Karpas-422 (cell line): ENCODE data around the gene HDAC10. TPM values are rescaled to one million over a fixed set of nuclear protein-coding genes. Genes with fewer than 3 reads are reported as not detected.

Source experiments
- DNase-seq: peaks from one replicate; pipeline ENCODE4 v3.0.0-alpha.2; 2015
- H2AFZ ChIP-seq: fragments of 200-600 bp; sonication (generic); 2 replicates; pipeline ENCODE4 v1.6.1; 2014; ENCODE audit warnings: antibody characterized with exemption, low read length, mixed read lengths
- H3K27ac ChIP-seq: fragments of 200-600 bp; sonication (generic); 2 replicates; pipeline ENCODE4 v1.5.1; 2014; ENCODE audit warnings: mild to moderate bottlenecking, low read length, moderate library complexity
- H3K27me3 ChIP-seq: fragments of 200-600 bp; sonication (generic); 2 replicates; pipeline ENCODE4 v1.6.1; 2014; ENCODE audit warnings: low read length, mixed read lengths
- H3K36me3 ChIP-seq: fragments of 200-600 bp; sonication (generic); 2 replicates; pipeline ENCODE4 v1.6.1; 2014; ENCODE audit warnings: low read length, mixed read lengths; ENCODE audit not compliant: insufficient read depth
- H3K4me1 ChIP-seq: fragments of 200-600 bp; sonication (generic); 2 replicates; pipeline ENCODE4 v1.6.1; 2014; ENCODE audit warnings: mild to moderate bottlenecking, low read length, mixed read lengths
- H3K4me2 ChIP-seq: fragments of 200-600 bp; sonication (generic); 2 replicates; pipeline ENCODE4 v1.6.1; 2014; ENCODE audit warnings: low read length, low read depth, mild to moderate bottlenecking; ENCODE audit not compliant: poor library complexity, severe bottlenecking
- H3K4me3 ChIP-seq: fragments of 200-600 bp; sonication (generic); 2 replicates; pipeline ENCODE4 v1.5.1; 2014; ENCODE audit warnings: mild to moderate bottlenecking, antibody characterized with exemption, low read length, mixed read lengths
- H3K79me2 ChIP-seq: fragments of 200-600 bp; sonication (generic); 2 replicates; pipeline ENCODE4 v1.6.1; 2014; ENCODE audit warnings: mild to moderate bottlenecking, low read length, mixed read lengths
- H3K9ac ChIP-seq: fragments of 200-600 bp; sonication (generic); 2 replicates; pipeline ENCODE4 v1.6.0; 2014; ENCODE audit warnings: low read length
- H3K9me2 ChIP-seq: fragments of 200-600 bp; sonication (generic), shearing (Covaris generic); replicated peaks from 2 replicates; pipeline ENCODE4 v1.6.0; 2014; ENCODE audit warnings: mild to moderate bottlenecking, low read length, moderate library complexity; ENCODE audit not compliant: insufficient read depth
- H3K9me3 ChIP-seq: fragments of 300-700, 200-600 bp; sonication (generic); 2 replicates; pipeline ENCODE4 v1.6.1; 2014; ENCODE audit warnings: low read length, mixed read lengths
- H4K20me1 ChIP-seq: fragments of 200-600 bp; sonication (generic); 2 replicates; pipeline ENCODE4 v1.6.1; 2014; ENCODE audit warnings: mild to moderate bottlenecking, antibody characterized with exemption, low read length, low read depth; ENCODE audit not compliant: insufficient read depth
- total RNA-seq: library from RNA; depleted of rRNA; stranded (reverse); fragments of >200 nt; shearing (Covaris generic); gene quantifications from 2 replicates; pipeline ENCODE4 v1.2.3, GENCODE V29; 2014; ENCODE audit warnings: low replicate concordance

Gene HDAC10
- total RNA-seq, 1 experiment from 2014 or later = 42.3 TPM

DNA sequence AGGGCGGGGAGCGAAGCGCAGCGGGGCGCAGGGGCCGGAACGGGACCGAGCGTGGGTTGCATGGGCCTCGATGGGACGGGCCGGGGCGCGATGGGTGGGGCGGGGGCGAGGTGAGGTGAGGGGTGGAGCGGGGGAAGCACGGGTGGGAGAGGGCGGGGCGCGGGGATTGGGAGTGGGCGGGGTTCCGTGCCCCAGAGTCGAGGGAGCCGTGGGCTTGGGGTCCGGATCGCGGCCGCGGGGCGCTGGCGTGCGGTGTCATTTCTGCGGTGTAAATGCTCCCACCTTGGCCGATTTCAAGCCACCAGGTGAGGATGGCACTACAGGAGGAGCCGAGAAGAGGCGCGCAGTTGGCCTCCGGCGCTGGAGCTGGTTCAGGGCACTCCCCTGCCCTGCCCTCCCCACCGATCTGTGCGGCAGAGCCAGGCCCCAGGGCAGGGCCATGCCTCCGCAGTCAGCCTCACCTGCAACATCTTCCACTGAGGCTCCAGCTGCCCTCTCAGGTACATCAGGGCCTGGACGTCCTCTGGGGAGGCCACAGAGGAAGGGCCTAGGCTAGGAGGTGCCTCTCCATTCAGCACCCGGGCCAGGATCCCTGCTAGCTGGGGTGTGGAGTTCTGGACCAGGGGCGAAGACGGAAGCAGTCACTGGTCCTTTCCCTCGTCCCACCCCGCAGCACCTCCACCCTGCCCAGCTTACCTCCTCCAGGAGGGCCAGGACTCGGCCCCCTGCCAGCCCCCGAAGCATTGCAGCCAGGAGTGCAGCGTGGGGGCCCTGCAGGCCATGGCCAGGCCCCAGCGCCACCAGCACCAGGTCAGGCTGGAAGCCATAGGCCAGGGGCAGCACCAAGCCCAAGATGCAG lies 5.6 kb downstream of the HDAC10 start:
- Histone ChIP-seq H4K20me1 (peaks cover 36% of the 10 kb centered on the region; the same call in 1 of the 2 replicates), H3K27me3 (no peaks in the 10 kb centered on the region), H2AFZ (no peak overlapping the region), H3K9me3 (no peaks in the 10 kb centered on the region), H3K9ac (peak overlapping the region; percentile 72), H3K4me1 (peaks cover 76% of the 10 kb centered on the region), H3K27ac (peak overlapping the region; percentile 70), H3K9me2 (no peaks in the 10 kb centered on the region), H3K4me2 (peak overlapping the region; percentile 92), H3K36me3 (peaks cover 11% of the 10 kb centered on the region; the same call in 1 of the 2 replicates), H3K79me2 (peaks cover 67% of the 10 kb centered on the region), H3K4me3 (peak overlapping the region; percentile 71)
- DNase-seq = no peak

- H3K9ac ChIP-seq = peak within 1 kb of the TSS; percentile 72
- no peaks in the 10 kb centered on the region for H3K9me2 ChIP-seq
- H4K20me1 ChIP-seq = peaks cover 30% of the 10 kb centered on the region; the same call in 1 of the 2 replicates
- H3K4me3 ChIP-seq = peak within 1 kb of the TSS; percentile 71
- peak within 1 kb of the TSS; percentile 92 for H3K4me2 ChIP-seq
- peak within 1 kb of the TSS; percentile 70 for H3K27ac ChIP-seq
- H2AFZ ChIP-seq = no peak within 1 kb of the TSS; the same call in 1 of the 2 replicates
- DNase-seq = peak; percentile 97
- H3K4me1 ChIP-seq = peaks cover 67% of the 10 kb centered on the region
- peaks cover 16% of the 10 kb centered on the region; the same call in 1 of the 2 replicates for H3K36me3 ChIP-seq
- peaks cover 67% of the 10 kb centered on the region for H3K79me2 ChIP-seq
- H3K9me3 ChIP-seq = no peaks in the 10 kb centered on the region
- no peaks in the 10 kb centered on the region for H3K27me3 ChIP-seq
Measured at GRCh38 chr22:50244420-50245213, 6.4 kb downstream of the HDAC10 start, which contains the start of gene TUBGCP6. Gene TUBGCP6, minus strand, starts transcription at chr22:50245023. Its CDS starts 564 bp downstream, at chr22:50244459.

DNA sequence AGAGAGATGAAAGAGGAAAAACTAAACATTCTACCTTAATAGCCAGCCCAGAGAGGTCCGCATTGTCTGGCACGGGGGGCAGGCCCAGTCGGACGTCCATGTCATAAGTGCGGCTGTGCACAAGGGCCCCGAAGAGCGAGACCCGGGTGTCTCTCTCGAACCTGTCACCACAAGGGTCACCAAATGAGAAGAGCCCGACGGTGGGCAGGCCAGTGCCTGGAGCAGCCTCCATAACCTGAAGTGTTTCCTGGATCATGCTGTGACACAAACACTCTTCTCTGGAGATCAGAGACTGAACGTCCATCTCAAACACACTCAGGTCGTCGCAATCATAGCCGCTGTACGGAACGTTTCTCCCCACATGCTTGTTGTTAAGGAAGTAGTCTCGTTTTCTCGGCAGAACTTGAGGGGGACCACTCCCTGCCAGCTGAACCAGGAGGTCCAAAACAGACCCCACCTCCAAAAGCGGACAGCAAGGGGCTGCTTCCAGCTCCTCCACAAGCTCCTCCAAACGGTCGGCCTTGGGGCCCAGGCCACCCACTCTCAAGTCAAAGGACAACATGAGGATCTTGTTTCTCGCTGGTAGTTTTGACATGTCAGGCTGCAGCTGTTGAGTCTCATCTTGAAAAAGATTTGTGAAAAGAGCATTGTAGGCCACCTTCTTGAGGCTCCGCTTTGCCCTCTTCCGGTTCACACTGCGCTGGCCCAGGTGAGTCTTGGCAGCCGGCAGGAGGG lies 7.2 kb downstream of the HDAC10 start:
- peaks cover 16% of the 10 kb centered on the region; the same call in 1 of the 2 replicates for H3K36me3 ChIP-seq
- H3K4me3 ChIP-seq = peak overlapping the region; percentile 71
- peaks cover 63% of the 10 kb centered on the region for H3K4me1 ChIP-seq
- H3K4me2 ChIP-seq = peak overlapping the region; percentile 92
- peaks cover 69% of the 10 kb centered on the region for H3K79me2 ChIP-seq
- H3K9ac ChIP-seq = peak overlapping the region; percentile 72
- no peaks in the 10 kb centered on the region for H3K9me2 ChIP-seq
- H3K9me3 ChIP-seq = no peaks in the 10 kb centered on the region
- H3K27ac ChIP-seq = peak overlapping the region; percentile 70
- no peaks in the 10 kb centered on the region for H3K27me3 ChIP-seq
- peaks cover 30% of the 10 kb centered on the region; the same call in 1 of the 2 replicates for H4K20me1 ChIP-seq
- no peak overlapping the region for H2AFZ ChIP-seq
- no peak for DNase-seq

- Histone ChIP-seq H3K9ac (peak overlapping the region; percentile 43), H3K27ac (no peak overlapping the region), H4K20me1 (peaks cover 23% of the 10 kb centered on the region; the same call in 1 of the 2 replicates), H3K4me2 (peak overlapping the region; percentile 62), H3K9me2 (no peaks in the 10 kb centered on the region), H3K36me3 (peaks cover 14% of the 10 kb centered on the region; the same call in 1 of the 2 replicates), H3K4me1 (peaks cover 49% of the 10 kb centered on the region), H3K27me3 (no peaks in the 10 kb centered on the region), H3K79me2 (peaks cover 75% of the 10 kb centered on the region), H2AFZ (no peak overlapping the region), H3K4me3 (peak overlapping the region; percentile 71), H3K9me3 (no peaks in the 10 kb centered on the region)
- DNase-seq = no peak
Measured at GRCh38 chr22:50242406-50242949, 8.6 kb downstream of the HDAC10 start.

DNA sequence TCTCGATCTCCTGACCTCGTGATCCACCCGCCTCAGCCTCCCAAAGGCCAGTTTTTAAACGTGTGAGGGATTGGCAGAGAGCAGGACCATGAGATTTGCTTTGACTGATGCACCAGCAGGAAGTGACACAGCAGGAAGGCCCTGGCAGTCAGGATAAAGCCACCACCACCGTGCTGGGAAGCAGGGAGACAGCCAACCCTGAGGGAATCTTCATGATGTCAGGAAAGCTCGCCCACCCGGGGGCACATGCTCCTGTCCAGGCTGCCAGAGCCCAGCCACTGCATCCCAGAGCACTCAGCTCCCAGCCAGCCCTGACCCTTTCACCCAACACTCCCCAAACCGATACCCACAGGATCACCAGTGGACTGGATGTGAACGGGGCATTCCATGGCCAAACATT lies 12.3 kb downstream of the HDAC10 start:
- Histone ChIP-seq H3K4me3 (no peak overlapping the region), H3K79me2 (peaks cover 80% of the 10 kb centered on the region), H3K9me2 (no peaks in the 10 kb centered on the region), H3K36me3 (peaks cover 10% of the 10 kb centered on the region; the same call in 1 of the 2 replicates), H3K4me1 (peaks cover 24% of the 10 kb centered on the region), H3K9me3 (no peaks in the 10 kb centered on the region), H3K27ac (no peak overlapping the region), H3K4me2 (no peak overlapping the region), H3K27me3 (no peaks in the 10 kb centered on the region), H3K9ac (no peak overlapping the region), H2AFZ (no peak overlapping the region), H4K20me1 (peaks cover 20% of the 10 kb centered on the region)
- no peak for DNase-seq

GRCh38 chr22:50236731-50237409 lies 14.2 kb downstream of the HDAC10 start:
- Histone ChIP-seq H3K9me2 (no peaks in the 10 kb centered on the region), H3K4me3 (no peak overlapping the region), H3K4me2 (no peak overlapping the region), H3K4me1 (peaks cover 7% of the 10 kb centered on the region), H4K20me1 (peaks cover 18% of the 10 kb centered on the region), H3K9ac (no peak overlapping the region), H3K9me3 (no peaks in the 10 kb centered on the region), H2AFZ (no peak overlapping the region), H3K27ac (no peak overlapping the region), H3K36me3 (peaks cover 10% of the 10 kb centered on the region; the same call in 1 of the 2 replicates), H3K79me2 (peaks cover 63% of the 10 kb centered on the region), H3K27me3 (no peaks in the 10 kb centered on the region)
- peak; percentile 61 for DNase-seq

GRCh38 chr22:50233223-50233622 lies 17.8 kb downstream of the HDAC10 start:
- H3K9ac ChIP-seq = no peak overlapping the region
- DNase-seq = no peak

More at GRCh38 chr22:50233223-50233622, 17.8 kb downstream of the HDAC10 start:
- Histone ChIP-seq H3K4me1 (no peaks in the 10 kb centered on the region), H3K27me3 (no peaks in the 10 kb centered on the region), H3K36me3 (peaks cover 5% of the 10 kb centered on the region; the same call in 1 of the 2 replicates), H3K79me2 (peaks cover 33% of the 10 kb centered on the region), H3K4me2 (no peak overlapping the region), H4K20me1 (peaks cover 18% of the 10 kb centered on the region), H3K4me3 (no peak overlapping the region), H3K9me3 (no peaks in the 10 kb centered on the region), H3K27ac (no peak overlapping the region), H2AFZ (no peak overlapping the region), H3K9me2 (no peaks in the 10 kb centered on the region)
